GM18951 (cell line): ENCODE results near the gene ARHGAP19.

Source experiments
- POLR2A ChIP-seq: IDR thresholded peaks from 4 replicates; pipeline ENCODE4 v1.6.1; 2011; ENCODE audit warnings: mild to moderate bottlenecking; ENCODE audit not compliant: insufficient read length, insufficient read depth; ENCODE audit errors: extremely low read depth
- in situ Hi-C: fragments of 300-500 bp; cut with MboI; formaldehyde crosslinking; loops from one replicate; pipeline ENCODE4 v1.12.0; 2022; ENCODE audit warnings: low sequenced_read_pairs, mixed read lengths, inconsistent platforms; ENCODE audit not compliant: unreplicated experiment

ARHGAP19 gene

DNA sequence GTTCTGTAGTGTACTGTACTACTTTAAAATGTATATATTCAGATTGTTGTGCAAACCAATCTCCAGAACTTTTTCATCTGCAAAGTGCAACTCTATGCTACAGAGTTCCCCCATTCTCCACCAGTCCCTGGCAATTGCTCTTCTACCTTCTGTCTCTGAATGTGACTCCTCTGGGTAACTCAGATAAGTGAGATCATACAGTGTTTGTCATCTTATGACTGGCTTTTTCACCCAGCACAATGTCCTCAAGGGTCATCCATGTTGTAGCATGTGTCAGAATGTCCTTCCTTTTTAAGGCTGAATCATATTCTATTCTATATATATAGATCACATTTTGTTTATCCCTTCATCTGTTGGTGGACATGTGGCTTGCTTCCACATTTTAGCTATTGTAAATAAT is 117.5 kb downstream of the ARHGAP19 start:
- in situ Hi-C loops, result no loop called here
- no peak for TF ChIP-seq POLR2A

DNA sequence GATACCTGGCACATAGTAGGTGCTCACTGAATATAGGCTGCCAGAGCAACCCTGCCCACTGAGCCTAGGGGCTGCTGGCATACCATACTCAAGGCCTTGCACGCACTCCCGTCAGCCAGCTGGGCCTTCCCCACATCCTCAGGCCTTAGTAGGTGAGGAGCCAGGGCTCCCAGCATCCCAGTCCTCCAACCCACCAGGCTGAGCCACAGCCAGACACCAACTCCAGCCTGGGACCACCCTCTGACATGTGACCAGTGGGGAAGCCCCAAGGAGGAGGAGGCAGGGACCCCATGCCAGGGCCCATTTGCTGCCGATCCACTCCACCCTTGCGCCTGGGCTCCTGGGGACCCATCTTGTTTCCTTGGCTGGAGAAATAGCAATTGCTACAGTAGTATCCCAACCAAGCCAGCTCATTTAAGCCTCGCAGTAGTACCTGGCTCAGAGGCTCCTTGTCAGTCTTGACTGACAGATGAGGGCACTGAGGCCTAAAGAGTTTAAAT is 118.1 kb downstream of the ARHGAP19 start:
- no peak for TF ChIP-seq POLR2A
- in situ Hi-C loops, result no loop called here

DNA sequence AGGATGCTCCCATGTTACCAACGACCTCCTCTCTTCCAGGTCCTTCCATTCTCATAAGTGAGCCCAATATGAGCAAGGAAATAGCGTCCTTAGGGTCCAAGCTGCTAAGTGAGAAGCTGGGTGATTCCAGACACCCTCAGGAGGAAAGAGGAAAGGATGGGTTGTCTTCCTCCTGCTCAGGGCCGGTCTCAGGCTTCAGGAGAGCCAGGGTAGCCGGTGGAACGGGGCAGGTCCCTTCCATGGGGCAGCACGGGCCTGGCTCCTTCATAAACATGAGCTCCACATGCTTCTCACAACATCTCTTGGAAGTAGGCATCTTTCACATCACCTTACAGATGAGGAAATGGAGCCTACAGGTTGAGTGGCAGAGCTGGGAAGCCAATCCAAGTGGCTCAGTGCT is 119.4 kb downstream of the ARHGAP19 start:
- TF ChIP-seq POLR2A, result no peak
- in situ Hi-C loops, result no loop called here
